ENCODE results near the gene OCA2.
A peak's percentile ranks its signal among the peaks of the same experiment; 100 is the strongest.

DNA sequence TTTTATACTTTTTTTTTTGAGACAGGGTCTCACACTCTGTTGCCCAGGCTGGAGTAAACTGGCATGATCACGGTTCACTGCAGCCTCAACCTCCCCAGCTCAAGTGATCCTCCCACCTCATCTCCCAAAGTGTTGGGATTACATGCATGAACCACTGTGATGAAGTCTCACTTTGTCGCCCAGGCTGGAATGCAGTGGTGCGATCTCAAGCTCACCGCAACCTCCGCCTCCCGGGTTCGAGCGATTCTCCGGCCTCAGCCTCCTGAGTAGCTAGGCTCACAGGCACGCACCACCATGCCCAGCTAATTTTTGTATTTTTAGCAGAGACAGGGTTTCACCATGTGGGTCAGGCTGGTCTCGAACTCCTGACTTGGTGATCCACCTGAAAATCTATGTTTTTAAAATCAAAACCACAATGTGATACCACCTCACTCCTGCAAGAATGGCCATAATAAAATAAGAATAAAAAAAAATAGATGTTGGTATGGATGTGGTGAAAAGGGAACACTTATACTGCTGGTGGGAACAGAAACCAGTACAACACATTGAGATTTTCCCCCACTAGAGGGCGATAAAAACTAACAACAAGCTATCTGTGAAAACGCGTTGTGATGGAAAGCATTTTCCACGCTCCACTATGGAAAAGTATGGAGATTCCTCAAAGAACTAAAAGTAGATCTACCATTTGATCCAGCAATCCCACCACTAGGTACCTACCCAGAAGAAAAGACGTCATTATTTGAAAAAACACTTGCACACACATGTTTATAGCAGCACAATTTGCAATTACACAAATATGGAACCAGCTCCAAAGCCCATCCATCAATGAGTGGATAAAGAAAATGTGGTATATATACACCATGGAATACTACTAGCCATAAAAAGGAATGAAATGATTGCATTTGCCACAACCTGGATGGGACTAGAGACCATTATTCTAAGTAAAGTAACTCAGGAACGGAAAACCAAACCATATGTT, 26.8 kb upstream of the OCA2 start:
- TF ChIP-seq, protein P1, sequence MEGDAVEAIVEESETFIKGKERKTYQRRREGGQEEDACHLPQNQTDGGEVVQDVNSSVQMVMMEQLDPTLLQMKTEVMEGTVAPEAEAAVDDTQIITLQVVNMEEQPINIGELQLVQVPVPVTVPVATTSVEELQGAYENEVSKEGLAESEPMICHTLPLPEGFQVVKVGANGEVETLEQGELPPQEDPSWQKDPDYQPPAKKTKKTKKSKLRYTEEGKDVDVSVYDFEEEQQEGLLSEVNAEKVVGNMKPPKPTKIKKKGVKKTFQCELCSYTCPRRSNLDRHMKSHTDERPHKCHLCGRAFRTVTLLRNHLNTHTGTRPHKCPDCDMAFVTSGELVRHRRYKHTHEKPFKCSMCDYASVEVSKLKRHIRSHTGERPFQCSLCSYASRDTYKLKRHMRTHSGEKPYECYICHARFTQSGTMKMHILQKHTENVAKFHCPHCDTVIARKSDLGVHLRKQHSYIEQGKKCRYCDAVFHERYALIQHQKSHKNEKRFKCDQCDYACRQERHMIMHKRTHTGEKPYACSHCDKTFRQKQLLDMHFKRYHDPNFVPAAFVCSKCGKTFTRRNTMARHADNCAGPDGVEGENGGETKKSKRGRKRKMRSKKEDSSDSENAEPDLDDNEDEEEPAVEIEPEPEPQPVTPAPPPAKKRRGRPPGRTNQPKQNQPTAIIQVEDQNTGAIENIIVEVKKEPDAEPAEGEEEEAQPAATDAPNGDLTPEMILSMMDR (IDR thresholded peaks at IDR 0.05): peak; percentile 24 to 57 (median 50)
- TF ChIP-seq POLR2A (IDR thresholded peaks at IDR 0.05): no peak
- no peak for TF ChIP-seq EP300 (IDR thresholded peaks at IDR 0.05)
- no peak for TF ChIP-seq POLR2AphosphoS5 (IDR thresholded peaks at IDR 0.05)
